G401 (cell line): ENCODE measurements around the gene ZNF879. TPM values are rescaled to one million over a fixed set of nuclear protein-coding genes. Genes with fewer than 3 reads are reported as not detected.

Experiments
- total RNA-seq: library from RNA; depleted of rRNA; stranded (reverse); fragments of >200 nt; shearing (Covaris generic); gene quantifications from 2 replicates; pipeline ENCODE4 v1.2.3, GENCODE V29; 2014; rRNA removed

ZNF879 gene
- total RNA-seq, 1 experiment from 2014 or later: 3.5 TPM

Other genes starting within 250 kb of the ZNF879 start
- 10.4 and 16.8 TPM in 2 replicates for gene ZNF354B, start 163.9 kb upstream of the ZNF879 start, total RNA-seq
- gene ZFP2, start 127.9 kb upstream of the ZNF879 start, total RNA-seq: 5.0 and 8.4 TPM in 2 replicates
- gene ZNF454, start 82.6 kb upstream of the ZNF879 start, total RNA-seq: not detected in 2 replicates
- not detected in 2 replicates for gene GRM6, start 28.5 kb upstream of the ZNF879 start, total RNA-seq
- gene ZNF354C, start 36.6 kb downstream of the ZNF879 start, total RNA-seq: 0.24 and 0.43 TPM in 2 replicates